HepG2 (cell line): ENCODE results near the gene JAK1. TPM values are rescaled to one million over a fixed set of nuclear protein-coding genes. Genes with fewer than 3 reads are reported as not detected.

Source experiments
- CEBPB ChIP-seq: IDR thresholded peaks from 2 replicates; pipeline ENCODE4 v1.6.1; 2011; ENCODE audit warnings: low read depth, low read length, improper control_type of control experiment, borderline replicate concordance
- CENPT ChIP-seq: sonication (generic); formaldehyde crosslinking; IDR thresholded peaks from 2 replicates; pipeline ENCODE4 v1.8.0; 2022; ENCODE audit warnings: low read depth, mild to moderate bottlenecking, moderate library complexity, missing genetic modification reagents
- ETV5 ChIP-seq: IDR thresholded peaks from 2 replicates; pipeline ENCODE4 v1.6.1; 2018; ENCODE audit warnings: missing biosample characterization, missing genetic modification reagents, inconsistent platforms, borderline replicate concordance
- HOMEZ ChIP-seq: IDR thresholded peaks from 2 replicates; pipeline ENCODE4 v1.6.1; 2016; ENCODE audit warnings: low read depth
- KDM5B ChIP-seq: sonication (generic); formaldehyde crosslinking; IDR thresholded peaks from 2 replicates; pipeline ENCODE4 v1.4.0; 2020; ENCODE audit warnings: missing genetic modification reagents, mild to moderate bottlenecking, borderline replicate concordance
- MIER2 ChIP-seq: IDR thresholded peaks from 2 replicates; pipeline ENCODE4 v1.6.1; 2016; ENCODE audit warnings: missing biosample characterization, missing genetic modification reagents
- MXI1 ChIP-seq: IDR thresholded peaks from 3 replicates; pipeline ENCODE4 v1.6.1; 2012; ENCODE audit warnings: low read depth, low read length, inconsistent platforms, borderline replicate concordance
- NPAS2 ChIP-seq: sonication (generic); formaldehyde crosslinking; IDR thresholded peaks from 2 replicates; pipeline ENCODE4 v1.8.0; 2022; ENCODE audit warnings: mild to moderate bottlenecking, missing genetic modification reagents, borderline replicate concordance
- PRDM10 ChIP-seq: sonication (generic); formaldehyde crosslinking; IDR thresholded peaks from 2 replicates; pipeline ENCODE4 v1.4.0; 2020; ENCODE audit warnings: low read depth, missing genetic modification reagents
- PTBP1 ChIP-seq: fragments of 200-400 bp; formaldehyde crosslinking; IDR thresholded peaks from 2 replicates; pipeline ENCODE4 v1.6.1; 2018; ENCODE audit warnings: low read length, low read depth; ENCODE audit not compliant: poor library complexity, severe bottlenecking
- RARG ChIP-seq: sonication (generic); formaldehyde crosslinking; IDR thresholded peaks from 2 replicates; pipeline ENCODE4 v1.4.0; 2020; ENCODE audit warnings: low read depth, mild to moderate bottlenecking, missing genetic modification reagents
- ZBTB25 ChIP-seq: IDR thresholded peaks from 2 replicates; pipeline ENCODE4 v1.6.1; 2018; ENCODE audit warnings: missing genetic modification reagents
- ZBTB46 ChIP-seq: sonication (generic); formaldehyde crosslinking; IDR thresholded peaks from 2 replicates; pipeline ENCODE4 v1.4.0; 2020; ENCODE audit warnings: mild to moderate bottlenecking, missing genetic modification reagents, borderline replicate concordance
- ZNF570 ChIP-seq: sonication (generic); formaldehyde crosslinking; IDR thresholded peaks from 2 replicates; pipeline ENCODE4 v1.4.0; 2020; ENCODE audit warnings: mild to moderate bottlenecking, missing genetic modification reagents, borderline replicate concordance
- ZNF891 ChIP-seq: sonication (generic); formaldehyde crosslinking; IDR thresholded peaks from 2 replicates; pipeline ENCODE4 v1.5.0; 2020; ENCODE audit warnings: mild to moderate bottlenecking, missing genetic modification reagents
- ZSCAN30 ChIP-seq: sonication (generic); formaldehyde crosslinking; IDR thresholded peaks from 2 replicates; pipeline ENCODE4 v1.5.0; 2020; ENCODE audit warnings: mild to moderate bottlenecking, missing genetic modification reagents
- polyA plus RNA-seq, 8 experiments: library from polyadenylated mRNA; depleted of rRNA in 3 of 8; stranded (reverse) in 7 of 8; unstranded in 1 of 8; fragments of >200 nt; fragmentation: Illumina TruSeq in 4 of 8; extraction: Trizol in 4 of 8; gene quantifications; 2 replicates each; pipeline versions ENCODE4 v1.2.1 to v1.2.3, GENCODE V29; 2011 to 2016; ENCODE audit warnings: low read depth in 4 of 8, missing spikeins in 1 of 8, mixed read lengths in 1 of 8; ENCODE audit not compliant: insufficient read depth in 1 of 8
- total RNA-seq, 5 experiments: library from RNA; depleted of rRNA; stranded (reverse); fragments of >200 nt; fragmentation: Illumina TruSeq; extraction: Trizol; gene quantifications; 2 replicates each; pipeline ENCODE4 v1.2.3, GENCODE V29; 2016; ENCODE audit warnings: low read depth in 1 of 5

The JAK1 gene
- total and polyA plus RNA-seq, 2 of the 13 experiments (the other 11 are each of a cell fraction or from before 2014, with no cell fraction given) = 23.9 to 42.4 TPM

DNA sequence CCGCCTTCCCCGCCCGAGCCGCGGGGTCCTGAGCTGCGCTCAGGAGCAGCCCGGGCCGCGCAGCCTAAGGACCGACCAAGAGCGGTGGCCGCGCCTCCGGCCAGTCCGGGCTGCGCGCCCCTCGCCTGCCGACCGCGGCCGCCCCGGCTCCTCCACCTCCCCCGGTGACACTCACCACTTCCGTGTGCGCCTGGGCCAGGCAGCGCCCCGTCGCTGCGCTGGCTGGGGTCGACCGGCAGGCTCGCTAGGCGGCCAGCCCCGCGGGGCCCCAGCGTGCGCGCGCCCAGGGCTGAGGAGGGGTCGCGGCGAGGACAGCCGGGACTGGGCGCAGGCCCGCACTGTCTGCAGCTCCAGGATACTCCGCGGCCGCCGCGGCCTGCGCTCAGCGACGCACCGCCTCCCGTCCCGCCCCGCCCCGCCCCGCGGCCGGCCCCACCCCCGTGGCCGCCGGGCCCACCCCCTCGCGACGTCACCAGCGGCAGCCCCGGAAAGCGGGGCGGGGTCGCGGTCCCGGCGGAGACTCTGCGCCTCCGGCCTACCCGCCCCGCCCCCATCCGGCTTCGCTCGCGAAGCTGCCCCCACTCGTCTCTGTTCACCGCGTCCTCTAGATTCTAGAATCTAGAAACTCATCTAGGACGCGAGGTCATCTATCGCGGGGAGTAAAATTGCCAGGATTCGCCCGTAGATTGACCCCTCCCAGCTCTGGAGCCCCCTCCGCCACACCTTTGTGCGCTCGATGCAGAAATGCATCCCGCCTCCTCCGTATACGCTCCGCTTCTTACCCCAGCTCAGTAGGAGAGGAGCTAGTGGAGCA lies at the start of gene JAK1 (continued):
- TF ChIP-seq PRDM10 (CRISPR knock-in tag) = no peak
- TF ChIP-seq CENPT (CRISPR knock-in tag) = no peak
- TF ChIP-seq RARG (CRISPR knock-in tag) = no peak
- no peak for TF ChIP-seq ZNF891 (CRISPR knock-in tag)
- TF ChIP-seq KDM5B (CRISPR knock-in tag) = no peak
- TF ChIP-seq MXI1 = peak; percentile 35; the same call in 2 of the 3 replicates
- TF ChIP-seq ETV5 = peak; percentile 28; the same call in 1 of the 2 replicates
- TF ChIP-seq ZBTB46 (CRISPR knock-in tag) = no peak
- TF ChIP-seq MIER2 (CRISPR knock-in tag) = no peak
- peak; percentile 35; the same call in 1 of the 2 replicates for TF ChIP-seq ZBTB25
- no peak for TF ChIP-seq ZSCAN30 (CRISPR knock-in tag)
- no peak for TF ChIP-seq PTBP1
- no peak for TF ChIP-seq CEBPB
- no peak for TF ChIP-seq ZNF570 (CRISPR knock-in tag)
- TF ChIP-seq NPAS2 (CRISPR knock-in tag) = no peak
- TF ChIP-seq HOMEZ (CRISPR knock-in tag) = no peak
